PC-3 (cell line): ENCODE data around the gene TUBGCP3. TPM values are rescaled to one million over a fixed set of nuclear protein-coding genes. Genes with fewer than 3 reads are reported as not detected.

Experiments
- ATAC-seq: fragments of 200-7000 bp; cut with Tn5 transposase; 2 replicates; pipeline ENCODE4 v1.9.1; 2020; ENCODE audit warnings: mild to moderate bottlenecking, moderate library complexity
- BruUV-seq: library from RNA; stranded (reverse); fragments of 400-500 nt; replicated peaks from 2 replicates; lab custom pipeline; 2021; lab: Mats Ljungman, UMichigan
- CTCF ChIA-PET: fragments of 300-600 bp; sonication (Branson Sonifier 250); formaldehyde crosslinking; loops from one replicate; lab custom pipeline; 2022; ENCODE audit warnings: antibody characterized with exemption; lab: Charles Lee
- POLR2A ChIA-PET: fragments of 300-600 bp; sonication (Branson Sonifier 250); formaldehyde crosslinking; loops from one replicate; lab custom pipeline; 2022; ENCODE audit warnings: antibody characterized with exemption; ENCODE audit not compliant: unreplicated experiment; lab: Charles Lee
- DNase-seq: peaks from one replicate; pipeline ENCODE4 v3.0.0-alpha.2; 2015
- H2AFZ ChIP-seq: fragments of 300-600 bp; sonication (generic); 2 replicates; pipeline ENCODE4 v1.6.0; 2016; ENCODE audit warnings: antibody characterized with exemption, low read length
- H3F3A ChIP-seq: fragments of 300-600 bp; sonication (generic); one replicate; pipeline ENCODE4 v1.6.0; 2017; ENCODE audit warnings: antibody characterized with exemption, low read length, control low read depth, mild to moderate bottlenecking; ENCODE audit not compliant: unreplicated experiment
- H3K27ac ChIP-seq: fragments of 300-600 bp; sonication (generic); 2 replicates; pipeline ENCODE4 v1.5.1; 2016; ENCODE audit warnings: mild to moderate bottlenecking, low read length
- H3K27me3 ChIP-seq: fragments of 300-600 bp; sonication (generic); 2 replicates; pipeline ENCODE4 v1.6.1; 2016; ENCODE audit warnings: low read length, mixed read lengths
- H3K36me3 ChIP-seq: fragments of 300-600 bp; sonication (generic); 2 replicates; pipeline ENCODE4 v1.6.1; 2016; ENCODE audit warnings: low read depth, mixed run types, low read length, mixed read lengths
- H3K4me1 ChIP-seq: fragments of 300-600 bp; sonication (generic); 2 replicates; pipeline ENCODE4 v1.5.1; 2016; ENCODE audit warnings: low read length; ENCODE audit not compliant: insufficient read depth
- H3K4me2 ChIP-seq: fragments of 300-600 bp; sonication (generic); 2 replicates; pipeline ENCODE4 v1.6.0; 2016; ENCODE audit warnings: low read length
- H3K4me3 ChIP-seq: fragments of 300-600 bp; sonication (generic); 2 replicates; pipeline ENCODE4 v1.5.1; 2016; ENCODE audit warnings: mild to moderate bottlenecking, low read length, mixed read lengths
- H3K79me2 ChIP-seq: fragments of 300-600 bp; sonication (generic); 2 replicates; pipeline ENCODE4 v1.6.1; 2017; ENCODE audit warnings: low read length, mixed read lengths
- H3K9ac ChIP-seq: fragments of 300-600 bp; sonication (generic); 2 replicates; pipeline ENCODE4 v1.6.0; 2016; ENCODE audit warnings: mild to moderate bottlenecking, low read length
- H3K9me2 ChIP-seq: fragments of 300-600 bp; sonication (generic); replicated peaks from 2 replicates; pipeline ENCODE4 v1.6.1; 2016; ENCODE audit warnings: mixed run types, low read length, mixed read lengths
- H3K9me3 ChIP-seq: fragments of 300-600 bp; sonication (generic); 2 replicates; pipeline ENCODE4 v1.6.1; 2016; ENCODE audit warnings: low read length, mixed read lengths
- H4K20me1 ChIP-seq: fragments of 300-600 bp; sonication (generic); 2 replicates; pipeline ENCODE4 v1.6.1; 2016; ENCODE audit warnings: low read length, mixed read lengths
- EZH2 ChIP-seq: fragments of 300-600 bp; sonication (generic); IDR thresholded peaks from one replicate; pipeline ENCODE4 v1.6.1; 2017; ENCODE audit warnings: antibody characterized with exemption, mild to moderate bottlenecking, low read length; ENCODE audit not compliant: unreplicated experiment
- EZH2phosphoT487 ChIP-seq: fragments of 300-600 bp; sonication (generic); IDR thresholded peaks from 2 replicates; pipeline ENCODE4 v1.6.1; 2018; ENCODE audit warnings: mild to moderate bottlenecking, antibody characterized with exemption, low read length, borderline replicate concordance
- intact Hi-C: fragments of 100-400 bp; cut with micrococcal nuclease; formaldehyde crosslinking; loops from 2 replicates; pipeline ENCODE4 v1.9.0; 2023
- total RNA-seq: library from RNA; depleted of rRNA; stranded (reverse); fragments of >200 nt; gene quantifications from 2 replicates; pipeline ENCODE4 v1.2.3, GENCODE V29; 2014
- TF ChIP-seq, protein P1 (sequence below): fragments of 300-600 bp; sonication (generic); conservative IDR thresholded peaks from 2 replicates; pipeline ENCODE4 v1.5.1; 2017; ENCODE audit warnings: antibody characterized with exemption, low read depth, mild to moderate bottlenecking, low read length

The TUBGCP3 gene
- total RNA-seq, 1 experiment from 2014 or later, result 25.8 TPM

DNA sequence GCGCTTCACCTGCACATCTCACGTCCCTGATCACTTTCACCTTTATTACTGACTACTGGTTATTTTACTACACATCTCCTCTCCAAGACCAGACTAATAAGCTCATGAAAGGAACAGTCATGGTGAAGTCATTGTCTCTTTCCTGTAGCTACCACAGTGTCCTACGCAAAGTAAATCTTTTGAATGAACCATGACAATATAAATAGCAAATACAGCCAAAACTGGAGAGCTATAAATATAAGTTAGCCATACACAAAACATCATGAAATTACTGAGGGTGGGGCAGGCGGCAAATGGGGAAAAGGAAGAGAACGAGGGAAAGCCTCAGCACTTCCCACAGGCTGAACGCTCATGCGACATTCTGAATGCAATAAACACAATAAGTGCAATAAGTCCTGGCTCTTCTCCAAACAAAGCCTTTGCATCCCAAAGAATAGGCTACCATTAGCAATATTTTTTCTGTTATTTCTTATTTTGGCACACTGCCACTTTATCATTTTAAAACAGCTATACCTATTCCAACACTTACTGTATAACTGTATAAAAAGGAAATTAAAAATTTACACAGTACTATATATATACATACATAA is 62.5 kb downstream of the TUBGCP3 start:
- Histone ChIP-seq H3K4me3 (no peak overlapping the region), H3K4me1 (peaks cover 24% of the 10 kb centered on the region), H3K9ac (no peak overlapping the region), H3F3A (no peaks in the 10 kb centered on the region), H3K27me3 (no peaks in the 10 kb centered on the region), H3K79me2 (no peaks in the 10 kb centered on the region), H3K4me2 (peak overlapping the region; percentile 59), H4K20me1 (peaks cover 28% of the 10 kb centered on the region; the same call in 1 of the 2 replicates), H3K9me2 (no peaks in the 10 kb centered on the region), H3K36me3 (no peaks in the 10 kb centered on the region; the same call in 1 of the 2 replicates), H3K27ac (peak overlapping the region; percentile 59), H2AFZ (no peak overlapping the region), H3K9me3 (no peaks in the 10 kb centered on the region)
- ChIA-PET CTCF (no interaction called here), POLR2A (interaction anchor here (0.5 to 0.7 kb wide), 2 partner anchors 69 to 147 kb away, joined by 6 read pairs; no protein-coding TSS in a partner anchor)
- no TSS peak for BruUV-seq
- no peak for TF ChIP-seq EZH2
- TF ChIP-seq, protein P1, sequence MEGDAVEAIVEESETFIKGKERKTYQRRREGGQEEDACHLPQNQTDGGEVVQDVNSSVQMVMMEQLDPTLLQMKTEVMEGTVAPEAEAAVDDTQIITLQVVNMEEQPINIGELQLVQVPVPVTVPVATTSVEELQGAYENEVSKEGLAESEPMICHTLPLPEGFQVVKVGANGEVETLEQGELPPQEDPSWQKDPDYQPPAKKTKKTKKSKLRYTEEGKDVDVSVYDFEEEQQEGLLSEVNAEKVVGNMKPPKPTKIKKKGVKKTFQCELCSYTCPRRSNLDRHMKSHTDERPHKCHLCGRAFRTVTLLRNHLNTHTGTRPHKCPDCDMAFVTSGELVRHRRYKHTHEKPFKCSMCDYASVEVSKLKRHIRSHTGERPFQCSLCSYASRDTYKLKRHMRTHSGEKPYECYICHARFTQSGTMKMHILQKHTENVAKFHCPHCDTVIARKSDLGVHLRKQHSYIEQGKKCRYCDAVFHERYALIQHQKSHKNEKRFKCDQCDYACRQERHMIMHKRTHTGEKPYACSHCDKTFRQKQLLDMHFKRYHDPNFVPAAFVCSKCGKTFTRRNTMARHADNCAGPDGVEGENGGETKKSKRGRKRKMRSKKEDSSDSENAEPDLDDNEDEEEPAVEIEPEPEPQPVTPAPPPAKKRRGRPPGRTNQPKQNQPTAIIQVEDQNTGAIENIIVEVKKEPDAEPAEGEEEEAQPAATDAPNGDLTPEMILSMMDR, result no peak
- no peak for TF ChIP-seq EZH2phosphoT487
- DNase-seq (peak; percentile 79), ATAC-seq (peak; percentile 94)
- intact Hi-C loops, result loop anchor here (1.0 to 5.0 kb wide), 2 partner anchors 62 to 81 kb away; partner anchors contain the start of gene TUBGCP3

DNA sequence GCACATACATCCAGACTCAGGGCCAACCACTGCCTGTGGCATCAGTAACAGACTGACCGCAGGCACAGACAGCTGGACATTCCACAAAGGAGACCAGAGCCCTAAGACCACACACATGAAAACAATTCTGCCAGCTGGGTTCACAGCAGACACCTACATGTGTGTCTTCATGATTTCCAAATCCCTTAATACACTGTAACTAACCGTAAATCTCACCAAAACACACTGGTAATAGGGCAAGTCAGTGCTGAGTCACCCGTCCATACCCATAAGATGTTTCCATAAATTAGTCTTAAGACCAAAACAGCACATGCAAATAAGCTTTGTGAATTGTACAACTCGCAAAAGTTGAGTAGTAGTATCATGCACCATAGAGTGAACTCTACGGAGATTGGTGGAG is 65.4 kb downstream of the TUBGCP3 start:
- Histone ChIP-seq H3K79me2 (no peaks in the 10 kb centered on the region), H3K9me2 (no peaks in the 10 kb centered on the region), H3K27ac (no peak overlapping the region), H3K27me3 (no peaks in the 10 kb centered on the region), H4K20me1 (peaks cover 28% of the 10 kb centered on the region; the same call in 1 of the 2 replicates), H3K36me3 (peaks cover 9% of the 10 kb centered on the region; the same call in 1 of the 2 replicates), H3K4me2 (no peak overlapping the region), H3K4me1 (peaks cover 24% of the 10 kb centered on the region), H3K9me3 (no peaks in the 10 kb centered on the region), H3K9ac (no peak overlapping the region), H2AFZ (no peak overlapping the region), H3F3A (no peaks in the 10 kb centered on the region), H3K4me3 (no peak overlapping the region)
- TF ChIP-seq EZH2phosphoT487 (no peak), EZH2 (no peak)
- TF ChIP-seq, protein P1, result no peak
- ATAC-seq, result peak; percentile 63
- ChIA-PET POLR2A (no interaction called here), CTCF (no interaction called here)
- no TSS peak for BruUV-seq
- peak; percentile 29 for DNase-seq
- intact Hi-C loops, result no loop called here

DNA sequence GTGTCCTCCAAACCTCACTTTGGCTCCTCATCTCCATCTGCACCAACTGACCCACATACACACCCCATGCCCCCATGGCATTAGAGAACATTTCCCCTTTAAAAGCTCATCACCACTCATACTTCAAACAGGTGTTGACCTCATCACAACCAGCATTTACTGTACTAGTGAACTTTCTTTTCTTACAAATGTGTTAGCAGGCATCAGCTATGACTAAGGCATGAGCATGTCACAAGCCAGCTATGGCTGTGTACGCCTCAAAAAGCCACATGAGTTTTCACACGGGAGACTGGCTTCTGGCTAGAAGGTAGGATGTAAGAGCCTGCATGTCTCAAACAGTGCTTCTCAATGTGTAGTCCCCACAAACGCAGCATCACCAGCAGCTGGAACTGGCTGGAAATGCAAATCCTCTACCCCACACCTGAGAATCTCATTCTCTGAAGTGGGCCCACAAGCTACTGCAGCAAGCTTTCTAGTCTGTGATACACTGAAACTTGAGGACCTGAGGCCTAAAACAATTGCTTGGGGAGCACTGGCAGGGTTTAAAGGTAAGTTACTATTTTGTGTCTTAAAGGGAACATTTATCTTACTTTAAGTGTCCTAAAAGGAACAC is 66.8 kb downstream of the TUBGCP3 start:
- no peak overlapping the region for H3K4me3 ChIP-seq
- H4K20me1 ChIP-seq, result peaks cover 26% of the 10 kb centered on the region; the same call in 1 of the 2 replicates
- H3K27me3 ChIP-seq, result no peaks in the 10 kb centered on the region
- TF ChIP-seq, protein P1, result no peak
- TF ChIP-seq EZH2 (no peak), EZH2phosphoT487 (no peak)
- H2AFZ ChIP-seq, result no peak overlapping the region
- H3F3A ChIP-seq, result no peaks in the 10 kb centered on the region
- no TSS peak for BruUV-seq
- peaks cover 22% of the 10 kb centered on the region for H3K4me1 ChIP-seq
- CTCF ChIA-PET, result no interaction called here
- H3K27ac ChIP-seq, result no peak overlapping the region
- POLR2A ChIA-PET, result no interaction called here
- no peak for DNase-seq
- H3K36me3 ChIP-seq, result peaks cover 9% of the 10 kb centered on the region; the same call in 1 of the 2 replicates
- H3K9me2 ChIP-seq, result no peaks in the 10 kb centered on the region
- intact Hi-C loops, result no loop called here
- H3K9ac ChIP-seq, result no peak overlapping the region
- H3K9me3 ChIP-seq, result no peaks in the 10 kb centered on the region
- H3K79me2 ChIP-seq, result no peaks in the 10 kb centered on the region
- no peak for ATAC-seq
- H3K4me2 ChIP-seq, result no peak overlapping the region
